ENCODE results near the gene NHEJ1. TPM values are rescaled to one million over a fixed set of nuclear protein-coding genes. Genes with fewer than 3 reads are reported as not detected.

NHEJ1 gene
- total and polyA plus RNA-seq, 2 of the 13 experiments (the other 11 are each of a cell fraction or from before 2014, with no cell fraction given) = 30.0 to 30.7 TPM

- TF ChIP-seq SKI (IDR thresholded peaks at IDR 0.05; ENCODE audit: partially characterized antibody) (peak; percentile 8), GLI4 (CRISPR knock-in tag; IDR thresholded peaks at IDR 0.05; ENCODE audit: borderline replicate concordance) (no peak; the same call in 1 of the 2 replicates), ZNF136 (CRISPR knock-in tag; IDR thresholded peaks at IDR 0.05; ENCODE audit: low read depth) (peak; percentile 23), CBX2 (IDR thresholded peaks at IDR 0.05; ENCODE audit: low read depth, low read length) (no peak), CBX2 (CRISPR knock-in tag; IDR thresholded peaks at IDR 0.05; ENCODE audit: low read depth) (no peak), BCL6 (CRISPR knock-in tag; IDR thresholded peaks at IDR 0.05) (peak; percentile 46; the same call in 1 of the 2 replicates), XBP1 (CRISPR knock-in tag; IDR thresholded peaks at IDR 0.05) (no peak), ZFP90 (CRISPR knock-in tag; IDR thresholded peaks at IDR 0.05; ENCODE audit: borderline replicate concordance) (no peak), ZNF761 (CRISPR knock-in tag; conservative IDR thresholded peaks at IDR 0.05) (no peak), MIER2 (CRISPR knock-in tag; IDR thresholded peaks at IDR 0.05) (0 out of 2 replicates have a peak, but pooled peaks have one; percentile 54), MLLT10 (CRISPR knock-in tag; IDR thresholded peaks at IDR 0.05) (no peak), NFKBIZ (CRISPR knock-in tag; IDR thresholded peaks at IDR 0.05) (no peak), RNF2 (conservative IDR thresholded peaks at IDR 0.05; ENCODE audit: low read depth) (no peak), PCBP1 (IDR thresholded peaks at IDR 0.05; ENCODE audit: borderline replicate concordance, low read depth, low read length) (no peak), ZNF367 (CRISPR knock-in tag; IDR thresholded peaks at IDR 0.05; ENCODE audit: borderline replicate concordance) (no peak), HOXD1 (CRISPR knock-in tag; IDR thresholded peaks at IDR 0.05) (no peak), CREM (IDR thresholded peaks at IDR 0.05) (peak; percentile 66; the same call in 1 of the 2 replicates), CREM (CRISPR knock-in tag; IDR thresholded peaks at IDR 0.05) (no peak), DNMT3B (CRISPR knock-in tag; conservative IDR thresholded peaks at IDR 0.05) (peak; percentile 76; the same call in 1 of the 2 replicates), ETV5 (CRISPR knock-in tag; IDR thresholded peaks at IDR 0.05; ENCODE audit: borderline replicate concordance) (peak; percentile 18; the same call in 1 of the 2 replicates), DDIT3 (CRISPR knock-in tag; IDR thresholded peaks at IDR 0.05) (no peak), THAP11 (CRISPR knock-in tag; IDR thresholded peaks at IDR 0.05) (peak; percentile 71), JDP2 (CRISPR knock-in tag; IDR thresholded peaks at IDR 0.05; ENCODE audit: borderline replicate concordance) (no peak), PLSCR1 (CRISPR knock-in tag; IDR thresholded peaks at IDR 0.05; ENCODE audit: borderline replicate concordance) (no peak), ZNF652 (CRISPR knock-in tag; IDR thresholded peaks at IDR 0.05; ENCODE audit: borderline replicate concordance, low read depth) (no peak), ZNF337 (CRISPR knock-in tag; IDR thresholded peaks at IDR 0.05; ENCODE audit: borderline replicate concordance, low read depth) (peak; percentile 80), NFE2L2 (IDR thresholded peaks at IDR 0.05; ENCODE audit: low read length) (no peak), ZBTB43 (CRISPR knock-in tag; conservative IDR thresholded peaks at IDR 0.05) (no peak), AGO1 (IDR thresholded peaks at IDR 0.05; ENCODE audit: low read depth, low read length, poor library complexity, severe bottlenecking) (no peak), ZNF7 (CRISPR knock-in tag; IDR thresholded peaks at IDR 0.05) (no peak), ZNF33B (CRISPR knock-in tag; IDR thresholded peaks at IDR 0.05) (no peak), ZNF160 (CRISPR knock-in tag; IDR thresholded peaks at IDR 0.05) (no peak; the same call in 1 of the 2 replicates)
Measured at GRCh38 chr2:219207884-219208740, 47.5 kb upstream of the NHEJ1 start (continued).

Measured in HepG2 (cell line).